Mucosa of descending colon (tissue), 3 donors: ENCODE results near the gene IFNLR1. TPM values are rescaled to one million over a fixed set of nuclear protein-coding genes. Genes with fewer than 3 reads are reported as not detected.
A peak's percentile ranks its signal among the peaks of the same experiment; 100 is the strongest.

Experiments
- ATAC-seq: fragments of 200-7000 bp; cut with Tn5 transposase; one replicate; pipeline ENCODE4 v1.9.1; 2020; ENCODE audit warnings: mild to moderate bottlenecking, moderate library complexity
- DNase-seq, 3 donors: peaks; one replicate each; pipeline ENCODE4 v3.0.0-alpha.2; 2020
- H3K36me3 ChIP-seq: fragments of 200-600 bp; one replicate; pipeline ENCODE4 v1.8.0; 2021; ENCODE audit warnings: low read depth, mild to moderate bottlenecking
- H3K4me1 ChIP-seq: fragments of 200-600 bp; one replicate; pipeline ENCODE4 v1.8.0; 2021; ENCODE audit warnings: low read depth, mild to moderate bottlenecking
- H3K4me3 ChIP-seq: fragments of 200-600 bp; one replicate; pipeline ENCODE4 v1.8.0; 2021; ENCODE audit warnings: mild to moderate bottlenecking
- H3K9me3 ChIP-seq: fragments of 200-600 bp; one replicate; pipeline ENCODE4 v1.8.0; 2021; ENCODE audit warnings: mild to moderate bottlenecking
- CTCF ChIP-seq: fragments of 200-600 bp; IDR thresholded peaks from one replicate; pipeline ENCODE4 v1.8.0; 2022; ENCODE audit warnings: antibody characterized with exemption, mild to moderate bottlenecking
- intact Hi-C, 2 donors: fragments of 100-400 bp; cut with DNase I in 1 of 2; cut with micrococcal nuclease in 1 of 2; formaldehyde crosslinking; loops; one replicate each; pipeline versions ENCODE4 v1.11.0 to v1.11.1; 2022; cut with DNase I, micrococcal nuclease
- total RNA-seq, 3 donors: library from RNA; stranded (reverse); fragmentation: NEBNext Ultra II Directional in 2 of 3; extraction: Animal tissue kit (Norgen Biotek cat#: 25700) in 2 of 3; gene quantifications; one replicate each; pipeline versions ENCODE4 v1.2.1 to v1.2.4, GENCODE V29; 2021 to 2023
- donor health status: DM: no; HTN: no; CAD: no; lungs with moderate emphysema.
- donor health status: DM: no; HTN: no; CAD: no.
- donor health status: DM: no; HTN: yes; CAD: no.

IFNLR1 gene
- total RNA-seq, 3 donors from 2014 or later, result 5.3 to 24.0 (median 18.8) TPM

- peak; percentile 60 for TF ChIP-seq CTCF
- intact Hi-C loops, result loop anchor here in 1 of 2 donors (2.0 kb wide), 1 partner anchor 191 kb away; no protein-coding TSS in a partner anchor
- Histone ChIP-seq H3K9me3 (no peaks in the 10 kb centered on the region), H3K4me1 (peaks cover 11% of the 10 kb centered on the region), H3K4me3 (no peak overlapping the region), H3K36me3 (no peaks in the 10 kb centered on the region)
- ATAC-seq, result peak; percentile 40
- DNase-seq, result peak in 2 of 3 donors; percentile 56 to 57
Observed at GRCh38 chr1:24199291-24199900, 12.3 kb upstream of the IFNLR1 start.

- H3K4me3 ChIP-seq, result no peak overlapping the region
- no peaks in the 10 kb centered on the region for H3K9me3 ChIP-seq
- no peak for TF ChIP-seq CTCF
- no peak for ATAC-seq
- intact Hi-C loops, result loop anchor here in 1 of 2 donors (2.0 kb wide), 1 partner anchor 192 kb away; no protein-coding TSS in a partner anchor
- DNase-seq, result no peak
- no peaks in the 10 kb centered on the region for H3K36me3 ChIP-seq
- H3K4me1 ChIP-seq, result peaks cover 11% of the 10 kb centered on the region
Observed at GRCh38 chr1:24198766-24199165, 11.7 kb upstream of the IFNLR1 start.

GRCh38 chr1:24195874-24196273 lies 8.8 kb upstream of the IFNLR1 start:
- Histone ChIP-seq H3K4me3 (no peak overlapping the region), H3K9me3 (no peaks in the 10 kb centered on the region), H3K4me1 (peaks cover 12% of the 10 kb centered on the region), H3K36me3 (no peaks in the 10 kb centered on the region)
- DNase-seq, result no peak
- no peak for TF ChIP-seq CTCF
- intact Hi-C loops, result no loop called here
- no peak for ATAC-seq

- TF ChIP-seq CTCF, result no peak
- no peak for ATAC-seq
- intact Hi-C loops, result no loop called here
- Histone ChIP-seq H3K36me3 (no peaks in the 10 kb centered on the region), H3K9me3 (no peaks in the 10 kb centered on the region), H3K4me1 (peaks cover 15% of the 10 kb centered on the region), H3K4me3 (no peak overlapping the region)
- no peak for DNase-seq
Observed at GRCh38 chr1:24195136-24195535, 8.0 kb upstream of the IFNLR1 start.

GRCh38 chr1:24193046-24193445 lies 6.0 kb upstream of the IFNLR1 start:
- no peak for DNase-seq
- no peak for TF ChIP-seq CTCF
- Histone ChIP-seq H3K36me3 (no peaks in the 10 kb centered on the region), H3K9me3 (no peaks in the 10 kb centered on the region), H3K4me1 (peaks cover 8% of the 10 kb centered on the region), H3K4me3 (no peak overlapping the region)
- intact Hi-C loops, result no loop called here
- no peak for ATAC-seq
